ENCODE measurements around the gene EPN3.

The EPN3 gene

DNA sequence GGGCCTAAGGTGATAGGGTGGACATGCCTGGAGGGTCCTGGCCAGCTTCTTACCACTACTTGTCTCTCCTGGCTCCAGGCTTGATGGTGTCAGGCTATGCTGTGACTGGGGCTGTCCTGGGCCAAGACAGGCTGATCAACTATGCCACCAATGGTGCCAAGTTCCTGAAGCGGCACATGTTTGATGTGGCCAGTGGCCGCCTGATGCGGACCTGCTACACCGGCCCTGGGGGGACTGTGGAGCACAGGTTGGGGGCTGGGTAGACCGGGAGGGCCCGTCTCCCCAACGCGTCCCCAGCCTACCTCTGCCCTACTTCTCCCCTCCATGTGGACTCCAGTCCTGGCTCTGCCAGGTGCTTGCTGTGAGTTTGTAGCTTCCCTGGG lies 18.9 kb downstream of the EPN3 start:
- no peak for FAIRE-seq

GRCh38 chr17:50551884-50552283 lies 19.3 kb downstream of the EPN3 start:
- no peak for FAIRE-seq

GRCh38 chr17:50554201-50554600 lies 21.7 kb downstream of the EPN3 start:
- no peak for FAIRE-seq

DNA sequence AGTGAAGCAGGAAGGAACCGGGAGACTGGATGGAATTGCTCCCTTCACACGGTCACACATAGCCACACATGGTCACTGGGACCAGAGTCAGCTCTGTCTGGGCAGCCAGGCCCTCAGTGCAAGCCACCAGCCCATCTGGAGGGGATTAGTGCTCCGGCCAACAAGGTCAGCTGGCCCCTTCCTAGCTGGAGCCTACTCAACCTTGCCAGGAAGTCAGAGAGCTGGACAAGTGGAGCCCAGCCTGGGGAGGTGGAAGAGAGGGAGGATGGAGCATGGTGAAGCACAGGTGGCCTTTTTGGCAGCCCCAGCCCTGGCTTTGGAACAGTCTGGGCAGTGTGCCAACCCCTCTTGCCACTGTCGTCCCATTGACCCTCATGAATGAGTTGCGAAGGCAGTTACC lies 24.3 kb downstream of the EPN3 start:
- FAIRE-seq = no peak

- no peak for FAIRE-seq
Measured at GRCh38 chr17:50557630-50558029, 25.1 kb downstream of the EPN3 start.

GRCh38 chr17:50558091-50558490 lies 25.6 kb downstream of the EPN3 start:
- no peak for FAIRE-seq

DNA sequence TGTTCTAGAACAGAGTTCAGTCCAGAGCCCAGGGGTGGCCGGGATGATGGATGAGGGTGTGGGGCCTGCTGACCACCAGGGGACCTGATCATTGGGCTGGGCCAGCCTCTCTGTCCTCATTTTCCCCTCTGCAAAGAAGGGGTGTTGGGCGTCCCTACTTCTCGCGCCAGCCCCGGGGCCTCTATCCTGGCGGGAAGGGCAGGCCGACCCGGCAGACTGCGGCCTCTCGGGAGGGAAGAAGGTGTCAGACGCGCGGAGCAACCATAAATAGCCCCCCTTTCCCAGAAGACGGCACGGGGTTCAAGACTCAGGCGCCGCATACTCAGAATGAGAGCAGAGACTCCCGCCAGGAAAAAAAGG lies 26.0 kb downstream of the EPN3 start:
- FAIRE-seq = no peak

GRCh38 chr17:50558941-50559614 lies 26.5 kb downstream of the EPN3 start:
- no peak for FAIRE-seq

- no peak for FAIRE-seq
Measured at GRCh38 chr17:50559674-50560184, 27.2 kb downstream of the EPN3 start.

DNA sequence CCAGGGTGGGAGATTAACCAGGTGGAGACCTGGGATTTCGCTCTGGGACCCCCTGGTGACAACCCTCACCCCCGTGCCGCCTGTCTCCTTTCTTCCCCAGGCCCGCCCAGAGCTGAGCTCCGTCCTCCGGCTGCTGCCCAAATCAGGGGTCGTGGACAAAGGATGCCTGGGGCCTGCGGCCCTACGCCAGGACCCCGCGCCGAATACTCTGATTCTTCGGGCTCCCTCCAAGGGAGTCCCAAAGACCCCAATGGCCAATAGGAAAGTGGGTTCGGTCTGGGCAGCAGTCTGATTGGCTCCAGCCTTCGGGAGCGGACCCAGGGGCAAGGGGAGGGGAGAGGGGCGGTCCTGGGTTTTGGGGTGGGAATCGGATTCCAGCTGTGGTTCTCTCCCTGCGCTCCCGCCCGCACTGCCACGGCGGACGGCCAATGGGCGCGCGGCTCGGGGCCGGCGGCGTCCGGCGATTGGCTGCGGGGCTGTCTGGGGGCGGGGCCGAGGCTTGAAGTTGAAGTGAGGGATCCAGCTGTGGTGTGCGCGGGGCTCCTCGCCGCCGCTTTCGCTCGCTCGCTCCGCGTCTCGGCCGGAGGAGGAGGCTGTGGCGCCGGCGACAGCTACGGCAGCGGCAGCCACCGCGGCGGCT lies 27.8 kb downstream of the EPN3 start, which contains the start of gene CACNA1G:
CACNA1G (plus strand) TSS at position 531 of the 640 bp plus-strand sequence. CDS start 745 bp downstream, outside the sequence.
- no peak for FAIRE-seq

DNA sequence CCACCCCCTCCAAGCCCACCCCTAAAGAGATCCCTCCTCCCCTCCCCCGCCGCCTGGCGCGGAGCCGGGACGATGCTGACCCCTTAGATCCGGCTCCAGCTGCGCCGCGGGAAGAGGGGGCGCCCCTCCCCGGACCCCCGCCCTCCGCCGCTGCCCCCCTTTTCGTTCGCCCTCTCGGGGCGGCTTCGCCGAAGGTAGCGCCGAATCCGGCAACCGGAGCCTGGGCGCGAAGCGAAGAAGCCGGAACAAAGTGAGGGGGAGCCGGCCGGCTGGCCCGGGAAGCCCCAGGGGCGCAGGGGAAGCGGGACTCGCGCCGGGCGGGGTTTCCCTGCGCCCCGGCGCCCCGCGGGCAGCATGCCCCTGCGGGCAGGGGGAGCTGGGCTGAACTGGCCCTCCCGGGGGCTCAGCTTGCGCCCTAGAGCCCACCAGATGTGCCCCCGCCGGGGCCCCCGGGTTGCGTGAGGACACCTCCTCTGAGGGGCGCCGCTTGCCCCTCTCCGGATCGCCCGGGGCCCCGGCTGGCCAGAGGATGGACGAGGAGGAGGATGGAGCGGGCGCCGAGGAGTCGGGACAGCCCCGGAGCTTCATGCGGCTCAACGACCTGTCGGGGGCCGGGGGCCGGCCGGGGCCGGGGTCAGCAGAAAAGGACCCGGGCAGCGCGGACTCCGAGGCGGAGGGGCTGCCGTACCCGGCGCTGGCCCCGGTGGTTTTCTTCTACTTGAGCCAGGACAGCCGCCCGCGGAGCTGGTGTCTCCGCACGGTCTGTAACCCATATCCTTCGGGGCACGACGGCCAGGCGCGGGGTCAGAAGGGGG lies 28.6 kb downstream of the EPN3 start:
- FAIRE-seq = no peak

DNA sequence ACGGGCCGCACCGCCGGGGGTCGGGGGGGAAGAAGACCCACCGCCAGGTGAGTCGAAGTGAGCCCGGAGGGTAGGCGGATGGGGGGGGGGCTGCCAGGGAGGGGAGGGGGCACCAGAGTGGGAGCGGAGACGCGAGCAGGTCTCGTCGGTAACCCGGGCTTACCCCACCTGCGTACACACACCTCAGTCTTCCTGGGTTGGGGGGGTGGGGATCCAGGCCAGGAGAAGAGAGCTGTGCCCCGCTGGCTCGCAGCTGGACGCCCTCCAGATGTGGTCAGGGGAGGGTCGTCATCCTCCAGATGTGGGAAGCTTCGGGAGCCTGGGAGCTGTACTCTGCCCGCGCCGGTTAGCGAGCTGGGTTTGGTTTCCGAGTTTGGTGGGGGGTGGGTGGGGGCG lies 29.2 kb downstream of the EPN3 start:
- no peak for FAIRE-seq

GRCh38 chr17:50562242-50563091 lies 29.9 kb downstream of the EPN3 start:
- no peak for FAIRE-seq

DNA sequence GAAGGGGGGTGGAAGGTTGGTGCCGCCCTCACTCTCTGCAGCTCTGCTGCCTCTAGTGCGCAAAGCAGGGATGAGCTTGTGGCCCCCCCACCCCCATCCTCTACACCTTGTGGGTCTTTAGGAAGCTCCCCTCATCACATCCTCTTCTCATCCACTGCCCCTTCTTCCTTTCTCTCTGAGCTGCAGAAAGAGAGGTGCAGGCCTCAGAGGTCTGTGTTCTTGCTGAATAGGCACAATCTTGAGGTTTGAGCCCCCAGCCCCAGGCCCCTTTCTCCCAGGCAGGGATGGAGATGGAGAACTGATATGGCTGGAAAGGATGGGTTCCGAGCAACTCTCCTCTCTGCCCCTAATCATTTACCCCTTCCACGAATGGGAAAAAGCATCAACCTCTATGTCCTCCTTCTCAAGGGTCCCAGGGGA lies 30.6 kb downstream of the EPN3 start:
- FAIRE-seq = no peak

DNA sequence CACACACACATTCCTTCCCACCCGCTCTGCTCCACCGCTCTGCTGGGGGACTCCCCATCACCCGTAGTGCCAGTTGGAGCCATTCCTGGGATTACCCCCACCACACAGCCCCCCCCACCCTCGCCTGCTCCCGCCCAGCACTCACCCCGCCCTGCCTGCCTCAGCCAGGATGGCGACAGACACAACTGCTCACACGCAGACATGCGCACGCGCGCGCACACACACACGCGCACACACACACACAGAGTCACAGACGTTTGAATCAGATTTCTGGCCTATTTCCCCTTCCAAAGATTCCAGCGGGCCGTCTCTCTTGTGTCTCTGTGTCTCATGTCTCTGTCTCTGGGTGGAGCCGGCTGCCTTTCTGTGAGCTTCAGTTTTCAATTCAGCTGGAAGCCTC lies 32.4 kb downstream of the EPN3 start:
- FAIRE-seq = no peak

GRCh38 chr17:50565402-50566350 lies 33.1 kb downstream of the EPN3 start:
- FAIRE-seq = no peak

DNA sequence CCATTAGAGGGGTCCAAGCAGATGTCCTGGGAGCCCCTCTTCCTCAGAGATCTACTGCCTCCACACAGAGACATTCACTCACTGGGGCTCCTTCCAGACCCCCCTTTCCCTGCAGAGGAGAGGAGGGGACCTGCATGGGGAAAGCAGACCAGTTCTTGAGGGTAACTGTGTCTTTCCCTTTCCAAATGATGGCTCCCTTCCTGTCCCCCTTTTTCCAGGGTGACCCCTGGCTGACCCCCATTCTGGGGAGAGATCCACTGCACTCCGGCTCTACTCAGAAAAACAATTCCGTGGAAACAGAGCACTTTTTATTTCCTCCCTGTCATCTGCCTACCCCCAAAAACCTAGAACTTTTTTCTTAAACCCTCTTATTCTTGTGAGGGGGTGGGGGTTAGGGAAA lies 34.4 kb downstream of the EPN3 start:
- no peak for FAIRE-seq

DNA sequence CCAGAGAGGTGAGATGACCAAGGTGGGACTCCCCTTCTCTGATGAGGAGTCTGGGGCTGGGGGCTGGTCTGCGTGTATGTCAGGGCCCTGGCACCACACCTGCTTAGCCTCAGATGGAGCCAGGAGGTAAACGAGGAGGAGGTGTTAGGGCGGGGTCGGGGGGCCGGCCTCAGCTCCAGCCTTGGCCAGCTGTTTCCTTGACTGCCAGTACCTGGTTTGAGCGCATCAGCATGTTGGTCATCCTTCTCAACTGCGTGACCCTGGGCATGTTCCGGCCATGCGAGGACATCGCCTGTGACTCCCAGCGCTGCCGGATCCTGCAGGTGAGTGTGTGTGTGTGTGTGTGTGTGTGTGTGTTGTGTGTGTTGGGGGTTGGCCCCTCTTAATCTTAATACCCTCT lies 36.1 kb downstream of the EPN3 start:
- FAIRE-seq = no peak

- no peak for FAIRE-seq
Measured at GRCh38 chr17:50569592-50569991, 37.1 kb downstream of the EPN3 start.

GRCh38 chr17:50570032-50570431 lies 37.5 kb downstream of the EPN3 start:
- no peak for FAIRE-seq

DNA sequence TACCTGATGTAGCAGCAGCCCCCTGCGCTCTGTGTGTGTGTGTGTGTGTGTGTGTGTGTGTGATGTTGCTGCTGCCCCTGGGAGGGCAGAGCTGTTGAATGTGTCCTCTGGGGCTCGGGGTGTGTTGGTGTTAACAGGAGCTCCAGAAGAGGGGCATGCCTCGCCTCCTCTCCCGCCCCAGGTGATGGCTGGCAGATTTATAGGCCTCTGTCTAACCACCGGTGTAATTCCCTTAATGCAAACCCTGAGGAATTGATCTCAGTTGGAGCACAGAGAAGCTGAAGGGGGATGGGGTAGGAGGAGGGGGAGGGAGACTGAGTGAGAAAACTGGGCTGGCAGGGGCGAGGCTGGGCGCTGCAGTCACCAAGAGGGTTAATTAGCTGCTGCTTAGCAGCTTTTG lies 38.0 kb downstream of the EPN3 start:
- no peak for FAIRE-seq

- no peak for FAIRE-seq
Measured at GRCh38 chr17:50571681-50572080, 39.1 kb downstream of the EPN3 start.
